ENCODE data around the gene SOX9. TPM values are rescaled to one million over a fixed set of nuclear protein-coding genes. Genes with fewer than 3 reads are reported as not detected.

The SOX9 gene
- total RNA-seq, 4 donors from 2014 or later: 15.5 to 32.6 (median 23.3) TPM

- Histone ChIP-seq H3K27me3 (no peaks in the 10 kb centered on the region), H3K4me3 (replicated peaks in 1 of 3) (peak overlapping the region in 2 of 3 donors; percentile 81 to 83), H3K9me3 (no peaks in the 10 kb centered on the region), H3K27ac (peak overlapping the region; percentile 30 to 97 (median 95)), H3K36me3 (peaks cover 0 to 8% of the 10 kb centered on the region in 2 donors), H3K4me1 (peaks cover 41 to 42% of the 10 kb centered on the region in 2 donors)
- TF ChIP-seq POLR2A (IDR thresholded peaks at IDR 0.05) (peak in 1 of 2 donors; percentile 11), CTCF (IDR thresholded peaks at IDR 0.05) (no peak)
- DNase-seq: peak; percentile 65 to 67
- intact Hi-C loops (cut with DNase I): loop anchor here (10.0 kb wide), 1 partner anchor 422 kb away; no protein-coding TSS in a partner anchor
- WGBS, 2 donors: 19 to 25% methylated on average over 34 to 48 of the region's 48 CpGs
Measured at GRCh38 chr17:72122765-72123529, 2.1 kb downstream of the SOX9 start.

- intact Hi-C loops (cut with DNase I): loop anchor here (10.0 kb wide), 1 partner anchor 421 kb away; no protein-coding TSS in a partner anchor
- TF ChIP-seq POLR2A (IDR thresholded peaks at IDR 0.05): no peak
- TF ChIP-seq CTCF (IDR thresholded peaks at IDR 0.05): no peak
- peaks cover 36 to 42% of the 10 kb centered on the region in 2 donors for H3K4me1 ChIP-seq
- no peaks in the 10 kb centered on the region for H3K27me3 ChIP-seq
- peak overlapping the region; percentile 30 to 97 (median 95) for H3K27ac ChIP-seq
- 60 to 64% methylated on average over 21 to 36 of the region's 75 CpGs for WGBS, 2 donors
- H3K9me3 ChIP-seq: no peaks in the 10 kb centered on the region
- peaks cover 0 to 8% of the 10 kb centered on the region in 2 donors for H3K36me3 ChIP-seq
- no peak overlapping the region for H3K4me3 ChIP-seq (replicated peaks in 1 of 3)
- DNase-seq: peak; percentile 8 to 21
Measured at GRCh38 chr17:72123530-72124437, 3.0 kb downstream of the SOX9 start.

- no peaks in the 10 kb centered on the region for H3K9me3 ChIP-seq
- TF ChIP-seq POLR2A (IDR thresholded peaks at IDR 0.05) (no peak), CTCF (IDR thresholded peaks at IDR 0.05) (no peak)
- WGBS, 2 donors: 65 to 74% methylated on average over 7 of the region's 7 CpGs
Measured at GRCh38 chr17:72124438-72124775, 3.6 kb downstream of the SOX9 start.

GRCh38 chr17:72125226-72125651 is 4.4 kb downstream of the SOX9 start:
- intact Hi-C loops (cut with DNase I): loop anchor here (10.0 kb wide), 1 partner anchor 420 kb away; no protein-coding TSS in a partner anchor
- Histone ChIP-seq H3K27ac (peak overlapping the region; percentile 63 to 95 (median 79)), H3K4me3 (replicated peaks in 1 of 3) (no peak overlapping the region), H3K27me3 (no peaks in the 10 kb centered on the region), H3K9me3 (no peaks in the 10 kb centered on the region), H3K36me3 (peaks cover 0 to 8% of the 10 kb centered on the region in 2 donors), H3K4me1 (peaks cover 33 to 36% of the 10 kb centered on the region in 2 donors)
- TF ChIP-seq CTCF (IDR thresholded peaks at IDR 0.05) (no peak), POLR2A (IDR thresholded peaks at IDR 0.05) (no peak)
- peak; percentile 52 to 53 for DNase-seq
- 42 to 44% methylated on average over 4 of the region's 4 CpGs for WGBS, 2 donors

More at GRCh38 chr17:72124438-72124775, 3.6 kb downstream of the SOX9 start:
- Histone ChIP-seq H3K27me3 (no peaks in the 10 kb centered on the region), H3K27ac (peak overlapping the region; percentile 63 to 95 (median 79)), H3K36me3 (peaks cover 0 to 8% of the 10 kb centered on the region in 2 donors), H3K4me3 (replicated peaks in 1 of 3) (no peak overlapping the region), H3K4me1 (peaks cover 36 to 42% of the 10 kb centered on the region in 2 donors)
- DNase-seq: no peak
- intact Hi-C loops (cut with DNase I): loop anchor here (10.0 kb wide), 1 partner anchor 420 kb away; no protein-coding TSS in a partner anchor

Measured in thyroid gland (tissue), 4 donors.